Brain microvascular endothelial cell (primary cell): Measurements from ENCODE around the gene HOXB5.

Experiments used
- DNase-seq: peaks from one replicate; pipeline ENCODE4 v3.0.0-alpha.2; 2020
- H3K27ac ChIP-seq: fragments of 250-450 bp; sonication (Bioruptor Pico); 2 replicates; pipeline ENCODE4 v1.5.1; 2020; ENCODE audit warnings: mild to moderate bottlenecking, moderate library complexity
- H3K27me3 ChIP-seq: fragments of 250-450 bp; sonication (Bioruptor Pico); replicated peaks from 2 replicates; pipeline ENCODE4 v1.5.1; 2020; ENCODE audit warnings: mild to moderate bottlenecking
- H3K36me3 ChIP-seq: fragments of 250-450 bp; sonication (Bioruptor Pico); replicated peaks from 2 replicates; pipeline ENCODE4 v1.5.1; 2020; ENCODE audit warnings: mild to moderate bottlenecking
- H3K4me3 ChIP-seq: 2 replicates; pipeline ENCODE4 v1.5.1; 2011; ENCODE audit warnings: low read depth, mild to moderate bottlenecking, control low read depth, low read length, moderate library complexity
- CTCF ChIP-seq: IDR thresholded peaks from 2 replicates; pipeline ENCODE4 v1.5.1; 2011; ENCODE audit warnings: low read depth, mild to moderate bottlenecking, moderate library complexity, low read length, control low read depth, inconsistent platforms; ENCODE audit errors: missing control alignments
- in situ Hi-C: cut with HindIII; loops from 2 replicates; pipeline ENCODE4 v1.10.0; 2017; ENCODE audit warnings: low sequenced_read_pairs, low pct_ligation_motif_present

The HOXB5 gene

DNA sequence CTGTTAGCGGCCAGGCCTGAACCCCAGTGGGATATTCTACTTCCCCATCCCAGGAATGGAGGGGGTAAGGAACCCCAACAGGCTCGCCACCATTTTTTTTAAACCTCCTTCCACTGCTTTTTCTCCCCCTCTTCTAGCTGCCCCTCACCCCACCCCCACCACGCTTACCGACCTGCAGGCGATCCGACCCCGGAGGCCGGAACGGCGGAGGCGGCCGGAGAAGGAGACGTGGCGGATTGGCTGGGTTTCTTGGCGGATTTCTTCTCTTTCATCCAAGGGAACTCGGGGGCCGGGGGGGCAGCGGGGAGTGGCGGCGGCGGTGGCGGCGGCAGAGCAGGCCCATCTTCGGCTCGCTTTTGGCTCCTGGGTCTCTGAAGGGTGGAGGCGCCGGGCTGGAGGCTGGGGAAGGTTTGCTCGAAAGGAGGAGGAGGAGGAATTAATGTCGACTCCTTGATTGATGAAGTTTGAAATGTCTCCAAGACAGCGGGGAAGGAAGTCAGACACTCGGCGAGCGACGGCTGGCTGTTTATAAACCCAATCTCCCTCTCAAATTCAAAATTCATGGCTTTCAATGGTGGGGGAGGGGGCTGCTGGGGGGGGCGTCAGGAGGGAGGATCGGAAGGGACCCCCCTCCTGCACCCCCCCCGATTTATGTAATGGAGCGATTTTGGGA is 49.1 kb downstream of the HOXB5 start:
- Histone ChIP-seq H3K36me3 (no peaks in the 10 kb centered on the region), H3K4me3 (peak overlapping the region; percentile 75), H3K27ac (no peak overlapping the region), H3K27me3 (peaks cover 89% of the 10 kb centered on the region)
- TF ChIP-seq CTCF = no peak
- DNase-seq = no peak
- in situ Hi-C loops = no loop called here

DNA sequence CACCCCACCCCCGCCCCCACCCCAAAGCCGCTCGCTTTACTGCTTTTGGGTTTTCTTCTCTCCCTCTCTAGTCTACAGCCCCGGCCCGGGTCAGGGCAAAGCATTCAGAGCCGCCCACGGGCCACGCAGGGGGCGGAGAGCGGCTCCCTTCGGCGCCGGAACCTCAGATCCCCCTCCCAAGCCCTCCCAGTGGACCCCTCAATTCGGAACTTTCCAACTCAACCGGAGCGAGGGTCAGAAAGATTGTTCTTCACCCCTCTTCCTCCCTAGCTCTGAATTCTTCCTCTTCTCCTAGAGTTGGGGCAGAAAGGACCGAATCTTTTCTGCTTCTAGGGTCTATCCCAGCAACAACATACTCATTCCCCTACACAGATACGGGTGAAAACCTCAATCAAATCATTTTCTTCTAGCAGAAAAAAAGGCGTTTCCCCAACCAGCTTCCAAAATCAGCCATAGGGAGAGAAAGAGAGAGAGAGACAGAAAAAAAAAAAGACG is 49.7 kb downstream of the HOXB5 start:
- H3K27ac ChIP-seq = no peak overlapping the region
- in situ Hi-C loops = no loop called here
- no peaks in the 10 kb centered on the region for H3K36me3 ChIP-seq
- TF ChIP-seq CTCF = no peak
- H3K4me3 ChIP-seq = peak overlapping the region; percentile 75
- DNase-seq = no peak
- H3K27me3 ChIP-seq = peaks cover 87% of the 10 kb centered on the region

DNA sequence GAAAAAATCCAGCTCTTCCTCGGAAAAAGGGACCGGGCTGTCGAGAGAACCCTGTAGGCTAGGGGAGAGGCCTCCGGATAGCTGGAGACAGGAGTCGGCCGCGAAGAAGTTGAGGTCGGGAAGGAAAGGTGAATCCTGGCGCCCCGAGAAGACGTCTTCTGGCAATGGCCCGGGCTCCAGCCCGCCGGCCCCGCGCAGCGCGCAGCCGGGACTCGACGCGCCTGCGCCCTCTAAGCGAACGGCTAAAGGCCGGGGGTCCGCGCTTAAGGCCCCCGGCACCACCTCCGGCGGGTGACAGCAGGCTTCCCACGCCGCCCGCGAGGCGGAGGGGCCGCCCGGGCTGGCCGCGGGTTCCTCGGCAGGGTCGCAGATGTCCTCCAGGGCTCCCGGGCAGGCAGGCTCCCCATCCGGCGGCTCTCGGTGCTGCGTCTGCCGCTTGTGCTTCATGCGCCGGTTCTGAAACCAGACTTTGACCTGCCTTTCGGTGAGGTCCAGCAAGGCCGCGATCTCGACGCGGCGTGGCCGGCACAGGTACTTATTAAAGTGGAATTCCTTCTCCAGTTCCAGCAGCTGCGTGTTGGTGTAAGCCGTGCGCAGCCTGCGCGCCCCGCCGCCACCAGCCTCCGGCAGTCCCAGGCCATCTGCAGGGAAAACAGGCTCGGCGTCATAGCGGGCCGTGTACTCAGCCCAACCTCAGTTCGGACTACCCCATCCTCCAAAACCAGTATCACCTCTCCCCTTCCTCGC is 50.3 kb downstream of the HOXB5 start:
- peak overlapping the region; percentile 75 for H3K4me3 ChIP-seq
- H3K27ac ChIP-seq = no peak overlapping the region
- peaks cover 81% of the 10 kb centered on the region for H3K27me3 ChIP-seq
- TF ChIP-seq CTCF = no peak
- in situ Hi-C loops = no loop called here
- DNase-seq = peak; percentile 4
- no peaks in the 10 kb centered on the region for H3K36me3 ChIP-seq

GRCh38 chr17:48542698-48543106 is 50.9 kb downstream of the HOXB5 start:
- in situ Hi-C loops = no loop called here
- no peak for DNase-seq
- peak overlapping the region; percentile 75 for H3K4me3 ChIP-seq
- no peak overlapping the region for H3K27ac ChIP-seq
- no peak for TF ChIP-seq CTCF
- no peaks in the 10 kb centered on the region for H3K36me3 ChIP-seq
- peaks cover 77% of the 10 kb centered on the region for H3K27me3 ChIP-seq

DNA sequence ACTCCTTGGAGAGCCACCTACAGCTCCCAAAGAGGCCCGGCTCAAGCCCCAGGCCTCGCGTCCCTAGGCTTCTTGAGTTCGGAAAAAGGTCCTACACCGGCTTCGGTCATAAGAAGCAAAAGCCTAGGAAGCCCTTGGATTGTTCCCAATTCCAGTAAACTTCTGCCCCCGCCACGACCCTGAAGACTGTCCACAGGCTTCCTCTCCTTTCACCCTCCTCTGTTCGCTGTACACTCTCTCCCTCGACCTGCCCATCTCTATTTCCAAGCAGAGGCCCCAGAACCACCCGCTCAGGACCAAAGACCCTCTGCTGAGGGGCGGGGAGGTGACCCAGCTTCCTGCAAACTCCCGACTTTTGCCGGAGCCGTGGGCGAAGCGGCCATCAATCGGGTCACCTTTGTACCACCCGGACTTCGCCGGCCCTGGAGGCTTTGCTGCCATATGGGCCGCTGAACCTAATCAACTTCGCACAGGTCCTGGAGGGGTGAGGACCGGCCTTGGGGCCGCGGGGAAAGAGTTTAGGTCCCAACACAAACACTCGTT is 51.4 kb downstream of the HOXB5 start:
- H3K27me3 ChIP-seq = peaks cover 72% of the 10 kb centered on the region
- in situ Hi-C loops = no loop called here
- peak overlapping the region; percentile 75 for H3K4me3 ChIP-seq
- H3K36me3 ChIP-seq = no peaks in the 10 kb centered on the region
- DNase-seq = no peak
- no peak for TF ChIP-seq CTCF
- H3K27ac ChIP-seq = no peak overlapping the region
